OCI-LY1 (cell line): ENCODE measurements around the gene C18orf32.
"Not testable (repeated sequence)": the region's sequence is repeated elsewhere in the genome, so short reads cannot be mapped to it uniquely, and the experiment has no call there.

Experiments used
- H2AFZ ChIP-seq: fragments of 200-600 bp; sonication (generic), shearing (Covaris generic); 2 replicates; pipeline ENCODE4 v1.6.0; 2014; ENCODE audit warnings: antibody characterized with exemption, mild to moderate bottlenecking, low read length
- H3F3A ChIP-seq: fragments of 200-600 bp; sonication (generic), shearing (Covaris generic); 2 replicates; pipeline ENCODE4 v1.6.0; 2014; ENCODE audit warnings: mild to moderate bottlenecking, antibody characterized with exemption, low read length, moderate library complexity; ENCODE audit not compliant: insufficient read depth
- H3K27ac ChIP-seq: fragments of 200-600 bp; sonication (generic); 2 replicates; pipeline ENCODE4 v1.5.1; 2014; ENCODE audit warnings: low read length, mixed run types, mild to moderate bottlenecking, low read depth; ENCODE audit not compliant: poor library complexity, severe bottlenecking
- H3K27me3 ChIP-seq: fragments of 200-600 bp; sonication (generic); 2 replicates; pipeline ENCODE4 v1.6.0; 2014; ENCODE audit warnings: antibody characterized with exemption, mild to moderate bottlenecking, low read length, moderate library complexity; ENCODE audit not compliant: insufficient read depth
- H3K36me3 ChIP-seq: fragments of 200-600 bp; sonication (generic); 2 replicates; pipeline ENCODE4 v1.6.1; 2014; ENCODE audit warnings: mild to moderate bottlenecking, antibody characterized with exemption, low read length, moderate library complexity, mixed read lengths; ENCODE audit not compliant: insufficient read depth
- H3K4me1 ChIP-seq: fragments of 200-600 bp; sonication (generic); 2 replicates; pipeline ENCODE4 v1.5.1; 2014; ENCODE audit warnings: mild to moderate bottlenecking, low read length, moderate library complexity; ENCODE audit not compliant: insufficient read depth, severe bottlenecking
- H3K4me2 ChIP-seq: fragments of 200-600 bp; sonication (generic), shearing (Covaris generic); 2 replicates; pipeline ENCODE4 v1.6.1; 2014; ENCODE audit warnings: low read length
- H3K4me3 ChIP-seq: fragments of 200-600 bp; sonication (generic); 2 replicates; pipeline ENCODE4 v1.5.1; 2014; ENCODE audit warnings: low read length, low read depth, mild to moderate bottlenecking, mixed read lengths; ENCODE audit not compliant: poor library complexity, severe bottlenecking
- H3K79me2 ChIP-seq: fragments of 200-600 bp; shearing (Covaris generic); 2 replicates; pipeline ENCODE4 v1.6.1; 2016; ENCODE audit warnings: mixed run types, low read length, mixed read lengths; ENCODE audit not compliant: insufficient read depth
- H3K9ac ChIP-seq: fragments of 200-600 bp; sonication (generic), shearing (Covaris generic); 2 replicates; pipeline ENCODE4 v1.6.1; 2014; ENCODE audit warnings: mild to moderate bottlenecking, low read length, mixed read lengths
- H3K9me2 ChIP-seq: fragments of 200-600 bp; sonication (generic), shearing (Covaris generic); 2 replicates; pipeline ENCODE4 v1.6.1; 2014; ENCODE audit warnings: low read depth, mild to moderate bottlenecking, low read length, mixed read lengths
- H3K9me3 ChIP-seq: fragments of 200-600 bp; shearing (Covaris generic); 2 replicates; pipeline ENCODE4 v1.6.1; 2014; ENCODE audit warnings: low read length, mixed read lengths
- H4K20me1 ChIP-seq: fragments of 200-600 bp; sonication (generic), shearing (Covaris generic); 2 replicates; pipeline ENCODE4 v1.6.0; 2016; ENCODE audit warnings: mild to moderate bottlenecking, low read length; ENCODE audit not compliant: insufficient read depth
- CTCF ChIP-seq: fragments of 200-600 bp; sonication (generic), shearing (Covaris generic); IDR thresholded peaks from 2 replicates; pipeline ENCODE4 v1.5.1; 2017; ENCODE audit warnings: mild to moderate bottlenecking, antibody characterized with exemption, low read length, moderate library complexity, mixed read lengths
- EZH2 ChIP-seq: fragments of 200-600 bp; sonication (generic), shearing (Covaris generic); IDR thresholded peaks from 2 replicates; pipeline ENCODE4 v1.8.0; 2017; ENCODE audit warnings: borderline replicate concordance, mixed run types, mild to moderate bottlenecking, antibody characterized with exemption, low read length, moderate library complexity, mixed read lengths

Gene C18orf32

GRCh38 chr18:49479381-49480137, 7.5 kb downstream of the C18orf32 start:
- no peaks in the 10 kb centered on the region for H3K4me1 ChIP-seq
- H3K27ac ChIP-seq, result no peak overlapping the region
- TF ChIP-seq EZH2 (no peak), CTCF (no peak)
- H3K9me2 ChIP-seq, result no peaks in the 10 kb centered on the region
- H3K36me3 ChIP-seq, result peaks cover 42% of the 10 kb centered on the region
- H3K79me2 ChIP-seq, result no peaks in the 10 kb centered on the region
- no peaks in the 10 kb centered on the region for H3F3A ChIP-seq
- no peaks in the 10 kb centered on the region for H3K27me3 ChIP-seq
- no peaks in the 10 kb centered on the region for H3K9me3 ChIP-seq
- H2AFZ ChIP-seq, result no peak overlapping the region
- H3K9ac ChIP-seq, result no peak overlapping the region
- no peak overlapping the region for H3K4me3 ChIP-seq
- H4K20me1 ChIP-seq, result no peaks in the 10 kb centered on the region
- H3K4me2 ChIP-seq, result no peak overlapping the region

- Histone ChIP-seq H4K20me1 (no peaks in the 10 kb centered on the region), H3K27me3 (no peaks in the 10 kb centered on the region), H3K9me3 (no peaks in the 10 kb centered on the region), H3K4me3 (no peak overlapping the region), H2AFZ (no peak overlapping the region), H3K9me2 (no peaks in the 10 kb centered on the region), H3K4me1 (no peaks in the 10 kb centered on the region), H3K36me3 (peaks cover 24% of the 10 kb centered on the region), H3K4me2 (no peak overlapping the region), H3K27ac (no peak overlapping the region), H3K9ac (no peak overlapping the region), H3K79me2 (no peaks in the 10 kb centered on the region), H3F3A (no peaks in the 10 kb centered on the region)
- no peak for TF ChIP-seq CTCF
- no peak for TF ChIP-seq EZH2
Measured at GRCh38 chr18:49476664-49477411, 10.2 kb downstream of the C18orf32 start.

GRCh38 chr18:49474935-49475334, 12.1 kb downstream of the C18orf32 start:
- not testable (repeated sequence) for H3K9me3 ChIP-seq, H3K9me2 ChIP-seq, H3K27ac ChIP-seq, H3K4me2 ChIP-seq, H4K20me1 ChIP-seq, H2AFZ ChIP-seq, H3K9ac ChIP-seq, H3K4me1 ChIP-seq, H3F3A ChIP-seq, H3K27me3 ChIP-seq, H3K79me2 ChIP-seq, H3K36me3 ChIP-seq, H3K4me3 ChIP-seq
